HG02884 (cell line): Measurements from ENCODE around the gene GAL.

ENCODE experiments used
- ATAC-seq: cut with Tn5 transposase; IDR thresholded peaks from one replicate; pipeline ENCODE4 v1.9.1; 2021; ENCODE audit warnings: mild to moderate bottlenecking, moderate library complexity; ENCODE audit not compliant: unreplicated experiment

GAL gene

DNA sequence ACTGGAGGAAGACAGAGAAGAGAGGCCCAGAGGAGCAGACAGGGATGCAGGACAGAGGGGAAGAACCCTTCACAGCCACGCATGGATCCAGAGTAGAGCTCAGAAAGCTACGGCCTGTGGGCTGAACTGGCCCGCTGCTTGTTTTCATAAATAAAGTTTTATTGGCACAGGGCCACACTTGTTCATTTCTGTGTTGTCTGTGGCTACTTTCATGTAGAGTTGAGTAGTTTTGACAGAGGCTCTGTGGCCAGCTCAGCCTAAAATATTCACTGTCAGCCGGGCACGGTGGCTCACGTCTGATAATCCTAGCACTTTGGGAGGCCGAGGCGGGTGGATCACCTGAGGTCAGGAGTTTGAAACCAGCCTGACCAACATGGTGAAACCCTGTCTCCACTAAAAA, 26.2 kb upstream of the GAL start:
- no peak for ATAC-seq

DNA sequence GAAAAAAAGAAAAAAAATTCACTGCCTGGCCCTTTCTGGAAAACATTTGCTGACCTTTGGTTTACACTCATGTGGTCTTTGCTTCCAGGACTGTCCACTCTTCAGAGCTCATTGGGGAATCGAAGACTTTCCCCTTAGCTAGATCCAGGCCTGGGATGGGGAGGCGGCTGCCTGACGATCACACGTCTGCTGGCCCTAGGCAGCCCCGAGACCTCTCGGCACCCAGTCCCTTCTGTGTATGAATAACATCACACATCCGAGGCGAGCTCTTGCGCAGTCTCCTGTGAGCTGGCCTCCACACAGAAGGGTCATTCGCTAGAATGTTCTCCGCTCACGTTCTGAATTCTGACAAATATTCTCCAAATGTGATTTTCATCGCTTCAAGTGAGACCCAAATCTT, 25.7 kb upstream of the GAL start:
- no peak for ATAC-seq

DNA sequence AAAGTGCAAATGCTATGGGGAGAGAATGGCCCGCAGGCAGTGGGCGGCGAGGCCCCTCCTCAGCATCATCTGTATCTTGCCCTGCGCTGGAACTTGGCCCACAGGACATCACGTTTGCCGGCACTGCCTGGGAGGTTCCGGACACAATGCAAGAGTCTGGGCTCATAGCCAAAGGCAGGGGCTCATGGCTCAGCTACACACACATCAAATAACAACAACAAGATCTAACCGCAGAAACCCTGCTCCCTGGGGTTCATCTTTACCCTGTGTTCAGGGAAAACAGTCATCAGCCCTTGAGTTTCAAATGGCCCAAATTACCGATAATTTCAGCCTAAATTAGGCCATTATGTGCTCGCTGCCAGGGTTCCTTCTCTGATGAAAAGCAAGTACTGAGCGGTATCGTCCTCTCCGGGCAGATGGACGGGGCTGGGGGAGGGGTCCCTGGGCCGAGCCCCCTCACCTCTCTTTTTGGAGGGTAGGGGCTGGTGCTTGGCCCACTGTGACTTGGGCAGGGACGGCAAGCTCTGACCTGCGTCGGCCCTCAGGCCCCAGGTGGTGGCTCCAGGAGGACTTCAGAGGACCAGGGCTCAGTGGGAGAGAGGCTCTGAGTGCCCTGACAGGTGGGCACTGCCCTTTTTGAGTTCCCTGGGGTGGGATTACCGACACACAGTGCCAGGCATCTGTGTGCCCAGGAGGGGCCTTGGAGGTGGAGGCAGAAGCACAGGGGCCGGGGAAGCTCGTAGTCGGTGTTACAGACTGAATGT, 25.0 kb upstream of the GAL start:
- ATAC-seq: no peak

DNA sequence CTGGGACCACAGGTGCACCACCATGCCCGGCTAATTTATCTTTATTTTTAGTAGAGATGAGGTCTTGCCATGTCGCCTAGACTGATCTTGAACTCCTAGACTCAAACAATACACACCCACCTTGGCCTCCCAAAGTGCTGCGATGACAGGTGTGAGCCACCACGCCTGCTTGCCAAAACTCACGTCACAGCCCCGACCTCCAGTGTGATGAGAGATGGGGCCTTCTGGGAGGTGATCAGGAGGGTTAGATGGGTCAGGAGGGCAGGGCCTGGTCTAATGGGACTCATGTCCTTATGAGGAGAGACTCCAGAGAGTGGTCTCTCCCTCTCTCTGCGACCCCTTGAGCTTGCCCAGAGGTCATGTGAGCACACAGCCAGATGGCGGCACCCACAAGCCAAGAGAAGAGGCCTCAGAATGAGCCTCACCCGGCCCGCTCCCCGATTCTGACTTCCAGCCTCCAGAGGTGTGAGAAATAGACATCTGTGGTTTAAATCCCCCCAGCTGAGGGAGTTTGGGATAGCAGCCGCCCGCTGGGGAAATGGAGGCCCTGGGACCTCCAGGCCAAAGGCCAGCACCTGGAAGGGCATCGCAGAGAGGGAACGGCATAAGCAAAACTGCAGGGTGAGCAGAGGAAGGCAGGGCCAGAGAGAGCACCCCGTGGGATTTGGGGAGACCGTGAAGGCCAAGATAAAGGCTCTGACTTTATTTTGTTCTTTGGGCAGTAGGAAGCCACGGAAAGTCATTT, 24.1 kb upstream of the GAL start:
- no peak for ATAC-seq

DNA sequence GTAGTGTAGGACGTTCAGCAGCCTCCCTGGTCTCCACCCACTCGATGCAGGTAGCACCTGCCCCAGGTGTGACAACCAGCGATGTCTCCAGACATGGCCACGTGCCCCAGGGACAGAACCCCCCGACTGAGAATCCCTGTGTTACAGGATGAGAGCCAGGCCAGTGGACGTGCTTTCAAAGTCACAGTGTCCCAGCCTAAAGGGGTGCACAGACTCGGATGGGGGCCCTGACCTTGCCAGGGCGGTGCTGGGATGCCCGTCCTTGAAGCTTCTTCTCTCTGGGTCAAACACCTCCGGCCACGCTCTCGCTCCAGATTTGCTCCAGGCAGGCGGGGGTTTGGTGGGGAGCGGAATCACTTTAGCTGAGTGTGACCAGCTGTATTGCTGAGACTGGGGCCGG, 23.3 kb upstream of the GAL start:
- ATAC-seq: no peak

DNA sequence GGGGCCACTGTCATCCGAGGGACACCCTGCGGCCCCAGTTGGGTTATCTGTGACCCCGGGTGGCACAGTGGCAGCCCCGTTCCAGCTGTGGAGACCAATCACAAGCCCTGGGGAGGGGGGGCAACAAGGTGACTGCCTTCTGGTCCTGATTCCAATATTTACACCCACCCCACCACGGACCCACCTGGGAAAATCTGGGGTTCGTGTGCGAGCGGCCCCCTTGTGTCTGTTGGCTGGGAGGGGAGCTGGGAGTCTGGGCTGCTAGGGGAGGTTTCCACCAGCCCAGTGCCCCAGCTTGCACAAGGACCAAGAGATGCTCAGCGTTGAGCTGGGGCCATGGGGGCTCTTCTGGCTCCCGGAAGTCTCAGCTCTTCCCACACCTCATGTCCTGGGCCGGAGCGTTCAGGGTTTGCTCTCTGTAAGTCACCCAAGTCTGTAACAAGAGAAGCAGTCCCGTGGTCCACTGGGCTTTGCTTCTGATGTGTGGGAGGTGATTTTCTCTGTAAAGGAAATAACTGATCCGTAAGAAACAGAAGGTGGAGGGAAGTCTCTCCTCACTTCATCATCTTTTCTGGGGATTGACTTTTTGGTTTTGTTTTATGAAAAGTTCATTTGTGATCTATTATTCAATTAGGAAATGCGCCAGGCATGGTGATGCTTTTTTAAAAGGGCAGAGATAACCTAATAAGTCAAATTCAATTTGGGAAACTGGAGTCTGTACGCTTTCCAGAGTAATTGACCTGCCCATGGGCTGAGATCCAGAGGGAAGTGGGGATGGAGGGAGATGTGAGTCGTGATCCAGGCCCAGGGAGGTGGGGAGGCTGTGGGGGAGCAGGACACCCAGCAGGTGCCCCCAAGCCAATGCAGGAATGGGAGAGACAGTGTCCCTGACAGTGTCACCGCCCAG, 22.4 kb upstream of the GAL start:
- ATAC-seq: no peak

DNA sequence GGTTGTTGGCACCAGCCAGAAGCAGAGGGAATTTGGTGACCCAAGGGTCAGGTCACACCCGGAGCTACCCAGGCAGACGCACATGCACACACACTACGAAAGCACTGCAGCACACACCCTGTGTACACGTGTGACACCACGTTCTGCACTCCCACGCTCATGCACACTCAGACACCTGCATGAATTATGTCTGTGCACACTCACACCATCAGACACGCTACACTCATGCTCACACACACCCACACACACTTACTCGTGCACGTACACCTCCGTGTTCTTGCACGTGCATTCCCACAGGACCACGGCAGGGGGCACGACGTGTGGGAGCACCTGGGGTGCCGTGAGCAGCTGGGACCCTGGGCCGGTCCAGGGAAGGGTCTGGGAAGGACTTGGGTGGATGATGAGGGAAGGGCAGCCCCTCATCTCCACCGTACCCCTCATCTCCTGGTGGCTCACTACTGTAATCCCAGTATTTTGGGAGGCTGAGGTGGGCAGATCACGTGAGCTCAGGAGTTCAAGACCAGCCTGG, 20.8 kb upstream of the GAL start:
- no peak for ATAC-seq

DNA sequence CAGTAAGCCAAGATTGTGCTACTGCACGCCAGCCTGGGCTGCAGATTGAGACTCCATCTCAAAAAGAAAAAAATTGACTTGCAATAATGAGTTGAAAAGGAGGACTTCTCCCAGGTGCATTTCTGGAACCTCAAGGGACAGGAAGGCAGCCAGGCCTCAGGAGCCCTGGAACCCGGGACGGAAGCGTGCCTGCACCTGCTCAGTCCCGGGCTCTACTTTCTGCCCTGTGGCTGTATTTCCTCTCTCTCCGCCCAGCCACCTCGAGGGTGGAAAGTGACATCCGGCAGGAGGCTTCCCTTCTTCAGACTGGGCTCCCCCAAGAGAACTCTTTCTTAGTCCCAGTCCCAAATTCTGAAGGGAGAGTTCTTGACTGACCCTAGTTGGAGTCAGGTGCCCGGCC, 20.2 kb upstream of the GAL start:
- no peak for ATAC-seq

DNA sequence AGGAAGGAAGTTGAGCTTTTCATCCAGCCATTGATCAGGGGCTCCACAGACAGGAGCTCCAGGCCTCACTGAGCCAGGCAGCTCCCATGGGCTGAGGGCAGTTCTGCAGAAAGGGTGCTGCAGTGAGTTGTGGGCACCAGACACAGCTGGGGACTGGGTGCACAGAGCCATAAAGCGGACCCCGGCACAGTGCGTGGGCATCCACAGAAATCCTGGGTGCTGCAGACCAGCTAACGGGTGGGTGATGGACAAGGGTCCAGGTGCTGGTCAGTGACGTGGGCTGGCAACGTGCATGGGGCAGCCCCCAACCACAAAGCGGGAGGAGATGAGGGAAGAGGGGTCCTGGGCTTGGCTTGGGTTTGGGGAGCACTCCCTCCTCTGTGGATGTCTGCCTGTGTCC, 19.4 kb upstream of the GAL start:
- no peak for ATAC-seq

DNA sequence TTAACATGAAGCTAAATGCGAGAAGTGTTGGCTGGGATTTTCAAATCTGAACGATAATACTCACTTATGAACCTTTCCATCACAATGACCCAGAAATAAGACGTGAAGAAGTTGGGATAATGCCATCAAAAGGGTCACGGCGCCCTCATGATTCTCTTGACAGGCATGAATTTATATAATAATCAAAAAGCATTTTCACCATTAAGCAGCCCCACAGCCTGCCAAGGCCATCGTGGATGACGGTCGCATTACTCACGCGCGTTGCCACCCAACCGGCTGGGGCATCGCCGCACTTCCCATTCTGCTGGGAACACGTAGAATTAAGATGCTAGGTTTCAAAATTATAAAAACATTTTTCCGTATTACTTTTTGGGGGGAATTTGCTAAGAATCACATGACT, 18.9 kb upstream of the GAL start:
- no peak for ATAC-seq

DNA sequence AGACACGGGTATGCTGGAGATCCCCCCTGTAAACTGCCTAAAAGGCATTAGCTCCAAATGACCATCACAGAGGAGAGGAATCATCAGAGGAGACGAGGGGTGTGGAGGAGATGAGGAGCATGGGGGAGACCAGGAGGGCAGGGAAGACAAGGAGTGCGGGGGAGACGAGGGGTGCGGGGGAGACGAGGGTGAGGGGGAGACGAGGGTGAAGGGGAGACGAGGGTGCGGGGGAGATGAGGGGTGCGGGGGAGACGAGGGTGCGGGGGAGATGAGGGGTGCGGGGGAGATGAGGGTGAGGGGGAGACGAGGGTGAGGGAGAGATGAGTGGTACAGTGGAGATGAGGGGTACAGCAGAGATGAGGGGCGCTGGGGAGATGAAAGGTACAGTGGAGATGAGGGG, 17.5 kb upstream of the GAL start:
- no peak for ATAC-seq

DNA sequence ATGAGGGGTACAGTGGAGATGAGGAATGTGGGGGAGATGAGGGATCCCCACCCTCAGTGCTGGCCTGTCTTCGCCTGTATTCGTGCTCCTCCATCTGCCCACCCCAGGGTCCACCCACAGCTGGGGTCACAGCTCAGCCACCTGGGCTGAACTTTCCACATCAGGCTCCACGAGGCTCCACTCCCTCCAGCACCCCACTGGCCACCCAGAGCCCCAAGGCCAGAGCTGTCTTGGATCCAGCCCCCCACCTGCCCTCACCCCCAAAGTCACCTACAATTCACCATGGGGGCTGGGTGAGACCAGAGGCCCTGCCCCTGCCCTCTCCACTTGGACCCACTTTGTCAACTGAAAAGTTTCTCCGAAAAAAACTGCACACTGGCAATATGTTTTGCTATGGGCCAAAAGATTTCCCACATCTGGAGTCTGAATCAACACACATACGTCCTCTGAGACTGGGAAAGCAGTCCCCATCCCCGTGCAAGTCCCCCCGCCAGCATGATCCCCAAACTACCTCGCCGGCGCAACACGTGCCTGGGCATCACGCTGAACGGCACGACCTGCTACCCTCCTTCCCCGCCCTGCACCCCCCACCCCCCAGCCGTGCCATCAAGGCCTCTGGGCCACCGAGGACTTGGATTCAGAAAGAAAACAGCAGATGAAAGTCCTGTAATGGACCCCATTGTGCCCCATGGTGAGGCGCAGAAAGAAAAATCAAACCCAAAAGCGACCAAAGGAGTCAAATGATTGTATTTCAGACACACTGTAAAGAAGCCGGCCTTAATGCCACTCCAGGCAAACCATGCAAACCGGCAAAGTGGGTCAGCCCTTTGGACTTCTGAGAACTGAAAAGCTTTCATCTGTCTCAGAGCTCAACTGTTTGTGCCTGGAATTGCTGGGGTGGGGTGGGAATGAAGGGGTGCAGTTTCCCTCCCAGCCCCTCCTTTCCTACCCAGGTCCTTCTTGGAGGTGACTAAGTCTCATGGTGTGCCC, 16.5 kb upstream of the GAL start:
- ATAC-seq: no peak

DNA sequence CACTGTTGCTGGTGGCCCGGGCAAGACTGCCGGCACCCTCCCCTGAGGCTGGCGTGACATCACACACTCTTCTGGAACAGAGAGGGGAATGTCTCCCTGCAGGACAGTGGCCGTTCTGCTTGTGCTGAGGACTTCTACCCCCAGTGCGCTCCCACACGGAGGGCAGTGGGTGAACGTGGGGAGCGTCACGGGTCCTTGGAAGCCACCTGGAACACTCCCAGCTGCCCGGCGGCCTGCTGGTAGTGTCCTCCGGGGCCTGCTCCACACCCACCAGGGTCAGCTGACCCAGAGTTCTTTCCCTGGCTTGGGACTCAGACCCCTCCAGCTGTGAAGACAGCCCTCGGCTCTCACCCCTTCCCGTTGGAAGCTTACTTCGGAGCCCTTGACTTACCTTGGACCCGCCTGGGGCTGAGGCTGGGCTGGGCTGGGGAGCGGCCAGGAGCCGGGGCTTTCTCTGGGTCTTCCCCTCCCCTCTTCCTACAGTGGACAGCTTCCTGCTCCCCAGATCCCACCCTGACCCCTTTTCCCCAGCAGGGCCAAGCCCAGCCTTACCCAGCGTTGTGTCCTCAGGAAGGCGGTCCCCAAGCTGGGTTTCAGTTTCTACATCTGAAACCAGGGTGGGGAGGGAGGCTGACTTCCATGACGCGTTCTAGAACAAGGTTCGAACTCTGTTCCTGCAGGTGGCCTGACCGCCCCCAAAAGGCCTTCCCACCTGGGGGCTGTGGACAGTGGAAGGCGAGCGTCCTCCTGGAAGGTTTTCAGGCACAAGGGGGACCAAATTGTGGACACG, 14.8 kb upstream of the GAL start:
- ATAC-seq: no peak

DNA sequence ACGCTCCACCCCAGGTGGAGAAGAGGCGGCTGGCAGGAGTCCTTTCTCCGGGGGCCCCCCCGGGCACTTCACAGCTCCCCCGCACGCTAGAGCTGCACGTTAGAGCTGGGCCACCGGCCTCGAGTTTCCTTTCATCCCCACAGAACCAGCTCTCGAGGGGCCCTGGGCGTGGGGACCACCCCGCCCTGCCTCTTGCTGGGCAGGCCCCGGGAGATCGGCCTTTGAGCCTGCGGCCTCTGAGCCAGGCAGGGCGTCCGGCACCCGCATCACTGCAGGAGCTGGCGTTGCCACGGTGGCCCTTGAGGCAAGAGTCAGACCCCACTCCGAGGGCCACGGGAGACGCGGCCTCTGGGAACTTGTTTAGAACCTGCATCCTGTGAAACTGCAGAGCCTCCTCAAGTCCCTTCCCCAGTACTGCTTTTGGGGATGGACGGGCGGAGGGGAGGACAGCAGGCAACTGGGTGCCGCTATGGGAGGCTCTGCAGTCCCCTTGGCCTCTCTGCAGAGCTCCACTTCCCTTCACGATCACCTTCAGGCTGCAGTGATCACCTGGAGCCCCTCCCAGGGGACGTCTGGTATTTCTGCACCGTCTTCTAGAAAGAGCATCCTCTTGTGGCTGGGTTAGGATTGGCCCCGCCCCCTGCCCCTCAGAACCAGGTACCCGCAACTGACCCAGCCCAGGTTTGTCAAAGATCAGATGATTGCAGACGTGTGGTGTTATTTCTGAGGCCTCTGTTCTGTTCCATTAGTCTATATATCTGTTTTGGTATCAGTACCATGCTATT, 13.9 kb upstream of the GAL start:
- no peak for ATAC-seq

DNA sequence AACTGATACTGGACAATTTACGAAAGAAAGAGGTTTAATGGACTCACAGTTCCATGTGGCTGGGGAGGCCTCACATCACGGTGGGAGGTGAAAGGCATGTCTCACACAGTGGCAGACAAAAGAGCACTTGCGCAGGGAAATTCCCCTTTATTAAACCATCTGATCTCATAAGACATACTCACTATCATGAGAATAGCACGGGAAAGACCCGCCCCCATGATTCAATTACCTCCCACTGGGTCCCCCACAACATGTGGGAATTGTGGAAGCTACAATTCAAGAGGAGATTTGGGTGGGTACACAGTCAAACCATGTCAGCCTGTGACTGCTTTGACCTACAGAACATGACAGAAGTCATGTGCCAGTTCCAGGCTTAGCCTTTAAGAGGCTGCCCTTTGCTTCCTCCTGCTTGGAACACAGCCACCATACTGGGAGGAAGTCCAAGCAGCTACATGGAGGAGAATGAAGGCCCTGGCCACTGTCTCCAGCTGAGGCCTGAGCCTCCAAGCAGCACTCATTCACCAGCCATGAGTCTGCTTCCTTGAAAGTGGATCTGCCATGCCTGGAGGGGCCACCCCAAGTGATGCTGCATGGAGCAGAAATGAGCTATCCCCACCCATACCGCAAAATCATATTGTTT, 10.9 kb upstream of the GAL start:
- ATAC-seq: no peak

DNA sequence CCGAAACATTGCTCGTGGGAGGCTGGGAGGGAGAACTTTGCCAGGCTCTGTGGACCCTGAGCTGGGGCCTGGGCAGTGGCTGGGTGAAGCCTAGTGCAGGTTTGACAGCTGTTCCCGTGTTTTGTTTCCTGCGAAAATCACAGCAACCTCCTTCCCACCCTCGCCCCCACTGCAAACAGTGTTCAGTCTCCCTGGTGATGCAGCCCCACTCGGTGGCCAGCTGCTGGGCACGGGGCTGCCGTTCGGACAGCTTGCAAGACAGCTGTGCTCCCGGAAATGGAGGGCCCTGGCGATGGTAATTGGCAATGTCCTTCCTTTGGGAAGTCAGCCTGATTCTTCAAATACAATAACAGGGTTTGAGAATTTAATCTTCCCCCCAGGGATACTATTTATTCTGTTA, 10.4 kb upstream of the GAL start:
- no peak for ATAC-seq

DNA sequence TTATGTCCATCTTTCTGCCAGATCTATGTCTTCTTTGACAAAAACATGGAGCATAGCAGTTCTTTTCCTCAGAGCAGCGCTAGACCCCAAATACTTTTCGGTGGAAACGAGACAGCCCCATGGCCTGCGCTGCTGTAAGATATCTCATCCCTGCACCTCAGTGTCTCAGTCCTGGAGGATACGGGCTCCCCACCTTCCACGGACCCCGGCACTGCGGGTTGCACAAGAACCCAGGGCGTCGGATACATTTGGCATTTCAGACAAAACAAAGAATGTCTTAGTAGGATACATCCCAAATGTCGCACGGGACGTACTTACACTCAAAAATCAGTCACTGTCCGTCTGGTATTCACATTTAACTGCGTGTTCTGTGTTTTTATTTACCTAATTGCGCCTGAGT, 9.9 kb upstream of the GAL start:
- no peak for ATAC-seq

DNA sequence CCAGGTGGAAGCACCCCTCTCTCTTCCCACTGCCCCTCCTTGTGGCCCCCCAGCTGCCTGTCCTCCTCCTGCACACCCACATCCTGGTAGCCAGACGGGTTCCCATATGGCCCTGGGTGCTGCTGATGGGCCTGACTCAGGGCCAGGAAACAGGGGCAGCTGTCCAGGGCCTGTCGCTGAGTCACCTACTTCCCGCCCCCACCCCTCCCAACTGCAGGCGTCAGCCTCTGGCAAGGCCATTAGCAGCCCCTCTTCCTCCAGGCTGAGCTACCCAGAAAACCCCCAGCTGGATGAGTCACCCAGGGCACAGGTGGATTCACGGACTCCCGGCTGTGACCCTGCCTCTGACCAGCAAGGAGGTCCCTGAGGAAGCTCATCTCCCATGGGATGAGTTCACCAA, 6.9 kb upstream of the GAL start:
- ATAC-seq: no peak
